Activated CD4-positive, CD25-positive, alpha-beta regulatory T cell treated with anti-CD3 and anti-CD28 coated beads, Interleukin-2, amount 50 U/mL, for 16 hours (primary cell): Measurements from ENCODE around the gene RSBN1L.

Experiments
- DNase-seq: peaks from one replicate; pipeline ENCODE4 v3.0.0-alpha.2; 2020; ENCODE audit warnings: low read depth, low spot score

RSBN1L gene

GRCh38 chr7:77729574-77730348, 33.5 kb downstream of the RSBN1L start:
- no peak for DNase-seq

GRCh38 chr7:77731716-77732115, 35.5 kb downstream of the RSBN1L start:
- DNase-seq: no peak

- DNase-seq: no peak
Measured at GRCh38 chr7:77734659-77735421, 38.6 kb downstream of the RSBN1L start.

DNA sequence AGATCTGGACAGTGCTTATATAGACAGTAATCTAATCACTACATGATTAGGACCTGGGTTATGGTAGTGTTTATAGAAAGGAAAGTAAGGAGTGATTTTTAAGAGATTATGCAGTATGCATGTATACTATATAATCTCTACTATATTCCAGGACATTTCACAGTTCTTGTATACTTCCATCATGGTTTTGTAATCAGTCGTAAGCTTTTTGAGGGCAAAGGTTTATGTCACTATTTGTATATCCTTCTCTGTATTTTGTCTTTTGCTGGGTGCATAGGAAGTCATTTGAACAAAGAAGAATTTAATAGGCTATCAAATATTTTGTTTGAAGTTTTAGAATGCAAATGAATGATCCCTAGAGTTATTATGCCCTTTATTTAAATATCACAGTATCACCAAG, 39.2 kb downstream of the RSBN1L start:
- DNase-seq: no peak

GRCh38 chr7:77736991-77737390, 40.7 kb downstream of the RSBN1L start:
- no peak for DNase-seq

DNA sequence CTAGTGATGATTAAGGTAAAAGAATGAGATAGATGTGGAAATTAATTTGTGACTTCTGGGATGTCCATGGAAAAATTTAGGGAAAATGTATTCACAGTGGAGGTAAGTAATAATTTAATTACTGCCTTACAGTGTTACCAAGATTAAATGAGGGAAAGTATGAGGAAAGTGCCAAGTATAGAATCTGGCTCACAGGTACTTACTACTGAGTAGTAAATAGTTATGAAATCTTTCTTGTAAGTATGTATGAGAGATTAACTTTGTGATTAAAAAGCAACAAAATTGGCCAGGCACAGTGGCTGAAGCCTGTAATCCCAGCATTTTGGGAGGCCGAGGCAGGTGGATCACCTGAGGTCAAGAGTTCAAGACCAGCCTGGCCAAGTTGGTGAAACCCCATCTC, 42.1 kb downstream of the RSBN1L start:
- DNase-seq: no peak

GRCh38 chr7:77738871-77739270, 42.6 kb downstream of the RSBN1L start:
- no peak for DNase-seq

- DNase-seq: no peak
Measured at GRCh38 chr7:77740257-77740656, 44.0 kb downstream of the RSBN1L start.

GRCh38 chr7:77743518-77743917, 47.3 kb downstream of the RSBN1L start:
- no peak for DNase-seq

DNA sequence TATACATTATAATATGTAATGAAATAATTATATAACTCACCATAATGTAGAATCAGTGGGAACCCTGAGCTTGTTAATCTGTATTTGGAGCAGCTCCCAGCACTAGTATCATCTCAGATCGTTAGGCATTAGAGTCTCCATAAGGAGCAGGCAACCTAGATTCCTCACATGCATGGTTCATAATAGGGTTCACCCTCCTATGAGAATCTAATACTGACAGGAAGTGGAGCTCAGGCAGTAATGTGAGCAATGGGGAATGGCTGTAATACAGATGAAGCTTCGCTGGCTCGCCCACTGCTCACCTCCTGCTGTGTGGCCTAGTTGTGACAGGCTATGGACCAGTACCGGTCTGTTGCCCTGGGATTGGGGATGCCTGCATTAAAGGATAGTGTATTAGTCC, 49.5 kb downstream of the RSBN1L start:
- no peak for DNase-seq

GRCh38 chr7:77746164-77746823, 50.0 kb downstream of the RSBN1L start:
- no peak for DNase-seq

DNA sequence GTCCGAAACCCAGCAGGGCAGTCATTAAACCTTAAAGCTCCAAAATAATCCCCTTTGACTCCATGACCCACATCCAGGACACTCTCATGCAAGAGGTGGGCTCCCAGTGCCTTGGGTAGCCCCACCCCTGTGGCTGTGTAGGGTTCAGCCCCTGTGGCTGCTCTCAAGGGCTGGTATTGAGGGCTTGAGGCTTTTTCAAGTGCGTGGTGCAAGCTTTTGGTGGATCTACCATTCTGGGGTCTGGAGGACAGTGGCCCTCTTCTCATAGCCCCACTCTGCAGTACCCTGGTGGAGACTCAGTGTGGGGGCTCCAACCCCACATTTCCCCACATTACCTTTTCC, 50.5 kb downstream of the RSBN1L start:
- DNase-seq: no peak

DNA sequence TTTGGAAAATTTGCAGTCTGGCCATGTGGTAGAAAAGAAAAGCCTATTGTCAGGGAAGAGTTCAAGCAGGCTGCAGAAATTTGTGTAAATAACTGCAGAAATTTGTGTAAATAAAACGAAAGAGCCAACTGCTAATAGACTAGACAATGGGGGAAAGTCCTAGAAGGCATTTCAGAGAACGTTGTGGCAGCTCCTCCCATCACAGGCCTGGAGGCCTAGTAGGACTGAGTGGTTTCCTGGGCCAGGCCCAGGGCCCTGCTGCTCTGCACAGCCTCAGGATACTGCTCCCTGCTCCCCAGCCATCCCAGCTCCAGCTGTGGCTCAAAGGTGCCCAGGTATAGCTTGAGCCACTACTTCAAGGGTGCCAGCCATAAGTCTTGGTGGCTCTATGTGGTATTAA, 50.9 kb downstream of the RSBN1L start:
- DNase-seq: no peak

DNA sequence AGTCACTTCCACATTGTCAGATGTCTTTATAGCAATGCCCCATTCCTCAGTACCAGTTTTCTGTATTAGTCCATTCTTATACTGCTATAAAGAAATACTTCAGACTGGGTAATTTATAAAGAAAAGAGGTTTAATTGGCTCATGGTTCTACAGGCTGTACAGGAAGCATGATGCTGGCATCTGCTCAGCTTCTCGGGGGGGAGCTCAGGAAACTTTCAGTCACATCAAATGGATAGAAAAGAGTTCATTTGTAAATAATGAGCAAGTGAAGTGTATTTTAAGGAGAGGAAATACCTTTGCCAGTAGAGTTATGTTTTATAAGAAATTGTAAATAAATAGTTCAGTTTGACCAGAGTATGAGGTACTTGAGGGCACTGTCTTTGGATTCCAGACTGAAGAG, 51.5 kb downstream of the RSBN1L start:
- DNase-seq: no peak

GRCh38 chr7:77752016-77752415, 55.8 kb downstream of the RSBN1L start:
- no peak for DNase-seq

DNA sequence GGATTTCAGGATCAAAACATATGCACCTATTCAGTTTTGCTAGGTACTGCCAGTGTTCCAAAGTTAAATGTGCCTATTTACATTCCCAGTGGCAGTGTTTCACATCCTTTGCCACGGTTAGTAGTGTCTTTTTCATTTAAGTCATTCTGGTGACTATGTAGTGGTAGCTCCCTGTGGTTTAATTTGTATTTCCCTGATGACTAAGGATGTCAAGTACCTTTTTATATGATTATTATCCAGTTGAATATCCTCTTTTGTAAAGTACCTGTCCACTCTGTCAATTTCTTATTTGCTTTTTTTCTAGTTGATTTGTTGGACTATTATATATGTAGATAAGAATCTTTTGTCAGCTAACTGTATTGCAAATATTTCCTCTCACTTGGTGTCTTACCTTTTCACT, 56.9 kb downstream of the RSBN1L start:
- no peak for DNase-seq

GRCh38 chr7:77757589-77757988, 61.3 kb downstream of the RSBN1L start:
- no peak for DNase-seq

DNA sequence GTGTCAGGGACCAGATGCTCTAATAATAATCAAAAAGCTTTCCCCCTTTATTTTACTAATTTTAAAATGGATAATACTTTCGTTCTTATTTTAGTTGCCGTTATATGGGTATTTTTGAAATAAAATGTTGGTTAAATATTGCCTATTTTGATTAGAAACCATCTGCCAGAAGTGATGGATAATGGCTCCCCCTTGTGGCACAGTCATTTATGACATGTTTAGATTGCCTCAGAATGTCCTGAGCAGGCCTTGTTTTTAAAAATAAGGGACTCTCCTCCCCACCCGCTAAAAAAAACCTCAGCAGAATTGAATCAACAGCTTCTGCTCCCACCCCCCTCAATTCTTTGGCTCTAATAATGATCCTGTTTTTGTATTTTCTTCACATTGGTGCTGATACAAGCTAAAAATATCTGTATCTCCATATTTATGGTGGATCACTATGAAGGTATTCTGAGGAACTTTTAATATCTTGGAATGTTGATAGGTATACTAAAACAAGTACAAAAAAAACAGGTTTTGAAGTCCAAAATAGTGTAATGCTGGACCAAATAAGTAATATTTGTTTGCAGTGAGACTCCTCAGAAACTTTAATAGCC, 63.1 kb downstream of the RSBN1L start:
- peak; percentile 68 for DNase-seq

GRCh38 chr7:77760809-77761453, 64.7 kb downstream of the RSBN1L start:
- DNase-seq: no peak

GRCh38 chr7:77765481-77765880, 69.2 kb downstream of the RSBN1L start:
- DNase-seq: no peak

DNA sequence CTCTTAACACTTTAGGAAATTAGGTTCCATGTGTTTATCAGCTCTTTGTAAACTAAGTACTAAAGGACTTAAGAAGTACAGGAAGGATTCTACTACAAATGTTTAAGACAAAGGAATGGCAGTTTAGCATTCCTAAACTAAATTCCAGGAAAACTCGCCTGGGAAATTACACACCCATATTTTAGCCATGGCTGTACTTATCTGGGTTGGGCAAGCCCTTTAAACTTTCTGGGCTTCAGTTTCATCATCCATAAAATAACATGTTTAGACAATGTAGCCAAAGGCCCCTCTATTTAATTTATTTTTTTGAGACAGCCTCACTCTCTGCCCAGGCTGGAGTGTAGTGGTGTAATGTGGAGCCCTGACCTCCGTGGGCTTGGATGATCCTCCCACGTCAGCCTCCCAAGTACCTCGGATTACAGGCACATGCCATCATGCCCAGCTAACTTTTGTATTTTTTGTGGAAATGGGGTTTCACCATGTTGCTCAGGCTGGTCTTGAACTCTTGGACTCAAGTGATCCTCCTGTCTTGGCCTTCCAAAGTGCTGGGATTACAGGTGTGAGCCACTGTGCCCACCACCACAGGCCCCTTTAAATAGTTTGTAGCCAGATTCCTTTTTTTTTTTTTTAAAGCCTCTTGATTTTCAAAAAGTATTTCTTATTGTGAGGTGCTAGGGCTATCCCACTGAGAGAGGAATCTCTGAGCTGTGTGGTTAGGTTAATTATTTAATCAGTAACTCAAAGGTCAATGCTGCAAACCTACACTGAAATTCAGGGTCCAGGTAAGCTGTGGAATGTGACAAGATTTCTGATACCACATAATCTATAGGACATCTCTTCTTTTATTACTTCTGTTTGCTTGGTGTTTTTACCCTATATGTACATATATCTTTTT, 69.9 kb downstream of the RSBN1L start:
- no peak for DNase-seq
